Measurements from ENCODE around the gene KIRREL3. TPM values are rescaled to one million over a fixed set of nuclear protein-coding genes. Genes with fewer than 3 reads are reported as not detected.

Gene KIRREL3
- total and polyA plus RNA-seq, 2 of the 8 experiments (the other 6 are each of a cell fraction or from before 2014, with no cell fraction given): 0.29 to 0.32 TPM

DNA sequence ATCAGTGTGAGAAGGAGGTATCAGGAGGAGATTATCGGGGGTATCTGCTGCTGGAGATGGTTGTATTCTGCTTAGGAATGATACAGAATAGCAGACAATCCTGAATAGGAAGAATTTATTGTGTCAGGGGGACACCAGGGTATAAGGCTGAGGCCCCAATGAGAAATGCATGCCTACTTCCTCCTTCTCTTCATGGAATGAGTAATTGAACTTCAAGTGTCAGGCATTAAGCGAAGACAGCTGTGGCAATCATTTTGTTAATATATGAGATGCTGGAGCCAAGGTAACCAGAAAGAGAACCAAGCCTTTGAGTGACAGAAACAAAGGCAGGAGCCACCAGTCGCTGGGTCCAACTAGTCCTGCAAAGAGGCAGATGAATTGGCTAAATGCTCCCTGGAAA, 49.1 kb downstream of the KIRREL3 start (continued):
- TF ChIP-seq YY1 (IDR thresholded peaks at IDR 0.05; ENCODE audit: low read depth, low read length): no peak
- TF ChIP-seq CBX5 (IDR thresholded peaks at IDR 0.05; ENCODE audit: low read depth, low read length): no peak

All from H1 (cell line).